Activated CD4-positive, alpha-beta T cell treated with anti-CD3 and anti-CD28 coated beads, Interleukin-2, amount 50 U/mL, for 48 hours (primary cell): ENCODE data around the gene ADAMTSL4.
"Not testable (repeated sequence)": the region's sequence is repeated elsewhere in the genome, so short reads cannot be mapped to it uniquely, and the experiment has no call there.

Source experiments
- DNase-seq, 2 experiments: peaks; one replicate each; pipeline ENCODE4 v3.0.0-alpha.2; 2020

Gene ADAMTSL4

GRCh38 chr1:150596095-150596892, 47.1 kb downstream of the ADAMTSL4 start:
- DNase-seq = no peak

GRCh38 chr1:150596976-150597375, 47.8 kb downstream of the ADAMTSL4 start:
- DNase-seq = no peak

- DNase-seq = not testable (repeated sequence)
Measured at GRCh38 chr1:150598346-150598745, 49.1 kb downstream of the ADAMTSL4 start.

- no peak for DNase-seq
Measured at GRCh38 chr1:150601540-150601939, 52.3 kb downstream of the ADAMTSL4 start.

- not testable (repeated sequence) for DNase-seq
Measured at GRCh38 chr1:150602372-150602771, 53.2 kb downstream of the ADAMTSL4 start.

GRCh38 chr1:150603711-150604110, 54.5 kb downstream of the ADAMTSL4 start:
- no peak for DNase-seq

- DNase-seq = no peak
Measured at GRCh38 chr1:150604226-150604588, 55.0 kb downstream of the ADAMTSL4 start.

GRCh38 chr1:150605451-150605731, 56.2 kb downstream of the ADAMTSL4 start:
- not testable (repeated sequence) for DNase-seq

- no peak for DNase-seq
Measured at GRCh38 chr1:150606463-150607142, 57.4 kb downstream of the ADAMTSL4 start.

- no peak for DNase-seq
Measured at GRCh38 chr1:150609732-150610131, 60.5 kb downstream of the ADAMTSL4 start.
